ENCODE results near the gene TPTE2.
"Not testable (repeated sequence)": the region's sequence is repeated elsewhere in the genome, so short reads cannot be mapped to it uniquely, and the experiment has no call there.

- peak in 1 of 4 experiments; percentile 10 for TF ChIP-seq CTCF (IDR thresholded peaks at IDR 0.05)
- TF ChIP-seq POLR2A (IDR thresholded peaks at IDR 0.05), result not testable (repeated sequence)
Measured at GRCh38 chr13:19439056-19439686, 122.2 kb downstream of the TPTE2 start.

Measured in uterus (tissue), 2 donors.